Fibroblast of skin of abdomen (primary cell): ENCODE results near the gene HTT.
A peak's percentile ranks its signal among the peaks of the same experiment; 100 is the strongest.

Experiments
- DNase-seq: peaks from one replicate; pipeline ENCODE4 v3.0.0-alpha.2; 2013

Gene HTT

DNA sequence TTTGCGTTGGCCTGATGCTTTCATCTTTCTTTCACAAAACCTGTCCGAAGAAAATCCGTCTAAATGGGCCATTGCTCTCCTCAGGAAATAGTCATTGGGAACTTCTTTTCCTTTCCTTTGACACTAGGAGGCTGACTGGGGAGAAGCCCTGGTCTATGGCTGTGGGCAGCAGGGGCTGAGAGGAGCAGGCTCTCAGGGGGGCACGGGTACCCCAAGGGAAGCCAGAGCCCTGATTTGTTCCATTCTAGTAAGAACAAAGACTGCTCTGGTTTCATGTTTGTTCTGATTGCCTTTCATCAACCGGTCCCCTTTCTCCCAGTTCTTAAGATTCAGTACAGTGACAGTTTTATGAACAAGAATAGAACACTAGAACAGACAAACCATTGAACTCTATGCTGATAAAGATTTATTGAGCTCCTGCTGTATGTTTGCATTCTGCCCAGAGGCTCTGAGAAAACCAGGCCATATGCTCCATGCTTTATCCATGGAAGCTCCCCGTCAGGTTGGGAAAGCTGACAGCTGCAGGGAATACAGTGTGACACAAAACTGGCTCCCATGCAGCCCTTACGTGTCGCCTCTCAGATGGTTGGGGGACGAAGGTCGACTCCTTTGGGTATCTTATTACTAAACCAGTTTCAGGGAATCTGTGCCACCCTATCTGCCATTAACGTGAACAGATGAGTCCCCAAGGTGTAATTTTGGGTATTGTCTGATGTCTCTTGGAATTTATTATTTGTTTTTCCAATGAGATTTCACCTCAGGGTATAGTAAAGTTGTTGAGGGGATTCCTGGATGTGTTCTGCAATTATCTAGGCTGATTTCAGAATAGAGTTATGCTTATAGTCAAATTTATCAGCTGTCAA is 102.1 kb downstream of the HTT start:
- no peak for DNase-seq

DNA sequence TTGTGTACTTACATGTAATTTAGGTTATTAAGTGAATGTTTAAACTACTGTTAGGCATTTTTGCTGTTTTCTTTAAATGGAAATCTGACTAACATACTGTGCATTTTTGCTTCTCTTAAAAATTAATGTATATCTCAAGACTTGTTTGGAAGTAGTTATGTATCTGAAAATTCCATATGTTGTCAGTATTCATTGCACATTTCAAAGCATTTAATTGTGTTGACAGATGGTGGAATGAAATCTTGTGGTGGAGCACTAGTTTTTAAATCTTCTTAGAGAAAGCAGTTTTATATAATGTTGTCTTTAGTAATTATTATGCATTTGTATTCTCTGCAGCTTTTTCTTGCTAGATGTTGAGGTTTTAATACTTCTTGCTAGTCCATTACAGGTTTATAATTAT is 102.9 kb downstream of the HTT start:
- DNase-seq: no peak

DNA sequence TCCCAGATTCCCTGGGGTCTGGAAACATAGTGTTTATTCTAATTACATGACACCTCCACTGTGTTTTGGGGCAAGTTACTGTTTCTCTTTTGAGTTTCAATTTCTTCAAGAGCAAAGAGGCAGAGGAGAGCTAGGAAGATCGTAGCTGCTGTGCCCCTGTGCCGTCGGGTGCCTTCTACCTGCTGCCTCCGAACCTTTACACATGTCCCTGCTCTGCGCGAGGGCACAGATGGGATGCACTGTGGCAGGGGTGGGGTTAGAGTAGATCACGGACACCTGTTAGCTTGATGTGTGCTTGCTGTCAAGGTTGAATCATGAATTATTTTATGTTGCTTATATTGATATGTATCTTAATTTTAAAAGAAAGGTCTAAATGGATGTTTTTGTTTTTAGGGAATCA is 103.4 kb downstream of the HTT start:
- DNase-seq: no peak

DNA sequence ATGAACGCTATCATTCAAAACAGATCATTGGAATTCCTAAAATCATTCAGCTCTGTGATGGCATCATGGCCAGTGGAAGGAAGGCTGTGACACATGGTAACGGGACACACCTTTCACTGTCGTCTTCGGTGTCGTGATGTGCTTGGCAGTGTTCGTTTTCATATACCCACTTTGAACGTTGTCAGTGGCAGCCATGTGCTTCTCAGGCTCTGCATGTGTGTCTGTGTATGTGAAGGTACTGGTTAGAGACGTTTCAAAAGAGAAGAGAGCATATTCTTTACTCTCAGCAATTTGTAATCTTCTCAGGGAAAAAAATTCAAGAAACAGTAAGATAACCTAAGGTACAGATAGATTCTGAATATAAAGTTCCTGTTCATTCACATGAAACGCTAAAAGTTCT is 103.9 kb downstream of the HTT start:
- no peak for DNase-seq

DNA sequence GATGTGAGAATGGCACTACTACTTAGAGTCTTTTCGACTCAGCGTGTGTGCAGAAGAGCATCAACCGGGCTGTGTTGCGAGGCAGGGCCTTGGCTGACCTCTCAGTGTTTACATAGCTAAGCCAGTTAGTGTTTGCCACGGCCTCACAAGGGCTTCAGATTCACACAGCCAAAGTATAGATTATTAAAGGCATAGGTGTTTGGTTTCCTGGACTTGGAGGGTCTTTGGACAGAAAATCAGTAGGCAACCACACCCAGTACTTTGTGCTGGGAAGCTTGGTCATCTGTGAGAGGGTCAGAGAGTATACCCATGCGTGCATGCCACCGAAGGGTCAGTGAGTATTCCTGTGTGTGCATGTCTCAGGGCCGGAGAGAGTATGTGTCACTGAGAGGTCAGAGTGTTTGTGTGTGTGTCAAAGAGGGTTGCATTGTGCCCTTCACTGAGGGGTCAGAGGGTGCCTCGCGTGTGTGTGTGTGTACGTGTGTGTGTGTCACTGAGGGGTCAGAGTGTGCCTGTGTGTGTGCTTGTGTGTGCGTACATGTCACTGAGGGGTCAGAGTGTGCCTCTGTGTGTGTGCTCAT is 104.7 kb downstream of the HTT start:
- DNase-seq: no peak

DNA sequence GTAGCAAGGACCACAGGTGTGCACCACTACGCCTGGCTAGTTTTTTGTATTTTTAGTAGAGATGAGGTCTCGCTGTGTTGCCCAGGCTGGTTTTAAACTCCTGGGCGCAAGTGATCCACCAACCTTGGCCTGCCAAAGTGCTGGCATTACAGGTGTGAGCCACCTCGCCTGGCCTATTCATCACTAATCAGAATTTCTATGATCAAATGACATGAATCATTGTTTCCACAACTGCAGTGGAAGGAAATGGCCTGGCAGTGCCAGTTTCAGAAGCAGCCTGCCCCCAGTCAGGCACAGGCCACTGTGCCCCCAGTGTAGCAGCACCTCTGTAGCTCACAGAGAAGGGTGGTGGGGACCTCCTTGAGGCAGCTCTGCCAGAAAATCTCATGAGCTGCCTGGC is 108.5 kb downstream of the HTT start:
- no peak for DNase-seq

DNA sequence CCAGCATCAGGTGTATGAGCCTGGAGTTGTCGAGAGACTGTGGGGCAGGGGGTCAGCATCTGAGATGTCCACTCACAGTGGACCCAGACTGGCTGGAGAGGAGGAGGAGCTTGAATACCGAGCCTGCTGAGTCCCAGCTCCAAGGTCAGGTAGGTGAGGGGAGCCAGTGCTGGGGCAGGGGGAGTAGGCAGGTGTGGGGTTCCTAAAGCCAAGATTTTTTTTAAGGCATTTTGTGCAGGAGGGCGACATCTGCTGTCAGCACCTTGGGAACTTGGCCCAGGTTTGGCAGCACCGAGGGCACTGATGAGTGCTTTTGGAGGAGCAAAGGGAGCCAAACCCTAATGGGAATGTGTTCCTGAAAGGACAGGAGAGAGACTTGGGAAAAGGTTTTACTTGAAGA is 110.2 kb downstream of the HTT start:
- no peak for DNase-seq

DNA sequence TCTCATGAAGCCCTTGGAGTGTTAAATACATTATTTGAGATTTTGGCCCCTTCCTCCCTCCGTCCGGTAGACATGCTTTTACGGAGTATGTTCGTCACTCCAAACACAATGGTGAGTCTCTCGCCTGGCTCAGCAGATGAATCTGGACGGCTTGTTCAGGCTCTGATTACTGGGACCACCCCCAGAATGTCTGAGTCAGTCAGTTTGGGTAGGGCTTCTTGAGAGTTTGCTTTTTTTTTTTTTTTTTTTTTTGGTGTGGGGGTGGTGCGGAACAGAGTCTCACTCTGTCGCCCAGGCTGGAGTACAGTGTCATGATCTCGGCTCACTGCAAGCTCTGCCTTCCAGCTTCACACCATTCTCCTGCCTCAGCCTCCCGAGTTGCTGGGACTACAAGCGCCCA is 112.1 kb downstream of the HTT start:
- DNase-seq: no peak

DNA sequence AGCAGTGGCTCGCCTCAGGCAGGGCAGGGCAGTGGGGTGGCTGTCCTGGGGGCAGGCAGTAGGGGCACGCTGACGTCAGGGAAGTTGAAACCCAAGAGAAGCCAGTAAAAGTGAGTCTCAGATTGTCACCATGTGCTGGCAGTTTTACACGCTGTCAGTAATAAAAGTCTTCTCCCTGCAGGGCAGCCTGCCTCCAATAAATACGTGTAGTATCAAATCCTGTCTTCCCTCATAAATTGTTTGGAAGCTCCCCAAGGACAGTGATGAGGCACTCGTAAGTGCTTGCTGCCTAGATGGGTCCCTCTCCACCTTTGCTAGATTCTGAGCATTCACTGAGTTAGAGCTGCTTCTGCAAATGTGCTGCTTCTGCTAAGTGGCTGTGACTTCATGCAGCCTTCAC is 113.6 kb downstream of the HTT start:
- no peak for DNase-seq

DNA sequence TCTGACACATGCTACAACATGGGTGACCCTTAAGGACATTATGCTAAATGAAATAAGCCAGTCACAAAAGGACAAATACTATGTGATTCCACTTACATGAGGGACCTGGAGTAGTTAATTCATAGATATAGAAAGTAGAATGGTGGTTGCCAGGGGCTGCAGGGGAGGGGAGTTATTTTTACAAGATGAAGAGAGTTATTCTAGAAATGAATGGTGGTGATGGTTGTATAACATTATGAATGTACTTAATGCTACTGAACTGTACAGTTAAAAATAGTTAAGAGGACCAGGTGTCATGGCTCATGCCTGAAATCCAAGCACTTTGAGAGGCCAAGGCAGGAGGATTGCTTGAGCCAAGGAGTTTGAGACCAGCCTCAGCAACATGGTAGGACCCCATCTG is 115.0 kb downstream of the HTT start:
- DNase-seq: no peak

DNA sequence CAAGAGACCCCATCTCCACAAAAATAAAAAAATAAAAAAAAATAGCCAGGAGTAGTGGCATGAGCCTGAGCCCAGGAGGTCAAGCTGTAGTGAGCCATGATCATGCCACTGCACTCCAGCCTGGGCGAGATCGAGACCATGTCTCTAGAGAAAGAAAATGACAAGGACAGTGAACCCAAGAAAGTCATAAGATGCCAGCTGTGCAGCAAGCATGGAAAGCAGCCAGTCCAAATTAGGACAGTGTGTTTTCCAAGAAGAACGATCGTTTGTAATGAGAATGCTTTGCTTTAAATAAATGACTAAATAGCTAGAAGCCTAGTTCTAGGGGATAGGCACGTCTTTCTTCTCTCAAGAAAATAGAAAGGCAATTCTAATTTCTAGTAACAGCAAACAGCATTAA is 116.1 kb downstream of the HTT start:
- no peak for DNase-seq

DNA sequence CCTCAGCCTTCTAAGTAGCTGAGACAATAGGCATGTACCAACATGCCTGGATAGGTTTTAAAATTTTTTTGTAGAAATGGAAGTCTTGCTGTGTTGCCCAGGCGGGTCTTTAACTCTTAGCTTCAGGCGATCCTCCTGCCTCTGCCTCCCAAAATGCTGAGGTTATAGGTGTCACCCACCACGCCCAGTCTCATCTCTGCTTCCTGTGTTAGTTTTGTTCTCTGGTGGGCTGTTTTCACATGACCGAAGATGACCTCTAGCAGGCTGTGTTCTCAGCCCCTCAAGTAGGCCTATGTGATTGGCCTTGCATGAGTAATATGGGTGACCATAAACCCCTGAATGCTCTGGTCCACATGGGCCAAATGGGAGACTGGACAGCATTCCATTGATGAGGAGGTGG is 117.7 kb downstream of the HTT start:
- DNase-seq: no peak

DNA sequence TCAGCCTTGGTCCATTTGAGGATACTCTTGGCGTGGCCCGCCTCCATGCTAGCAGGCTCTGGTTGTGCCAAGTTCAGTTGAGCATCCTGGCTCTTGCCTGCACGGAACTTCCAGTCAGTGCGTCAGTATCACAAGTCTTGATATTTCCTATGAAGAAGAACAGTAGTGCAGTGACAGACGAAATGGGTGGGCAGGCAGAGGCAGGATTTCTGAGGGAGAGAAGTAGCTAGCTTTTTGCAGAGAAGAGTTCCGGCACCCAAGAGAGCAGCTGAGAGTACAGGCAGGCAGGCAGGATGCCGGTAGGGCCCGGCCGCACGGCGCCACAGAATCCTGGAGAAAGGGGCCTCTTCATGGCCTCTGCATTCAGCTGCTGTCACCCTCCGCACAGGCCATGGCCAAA is 118.3 kb downstream of the HTT start:
- no peak for DNase-seq

DNA sequence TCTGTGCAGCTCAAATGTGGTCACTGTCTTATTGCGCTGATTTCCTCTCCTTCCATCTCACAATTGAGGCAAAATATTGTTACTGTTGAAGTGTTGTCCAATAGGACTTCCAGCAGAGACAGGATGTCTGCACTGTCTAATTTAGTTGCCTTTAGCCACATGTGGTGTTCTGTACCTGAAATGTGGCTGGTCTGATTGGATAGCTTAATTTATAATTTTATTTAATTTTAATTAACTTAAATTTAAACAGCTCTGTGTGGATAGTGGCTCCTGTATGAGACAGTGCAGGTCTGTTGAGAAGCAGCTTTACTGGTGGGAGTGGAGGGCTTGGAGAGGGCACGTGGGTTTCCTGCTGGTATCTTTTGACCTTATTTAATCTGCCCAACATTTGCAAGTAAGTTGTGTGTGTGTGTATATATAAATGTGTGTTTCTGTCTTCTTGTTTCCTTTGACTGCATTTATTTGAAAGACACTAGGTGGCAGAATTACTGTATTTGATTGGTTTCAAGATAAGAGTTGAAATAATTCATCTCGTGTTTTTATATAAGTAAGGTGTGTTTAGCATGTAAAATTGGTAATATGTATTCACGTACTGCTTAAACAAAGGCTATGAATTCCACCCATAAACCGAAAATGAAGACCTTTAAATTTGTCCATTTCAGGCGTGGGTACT is 119.2 kb downstream of the HTT start:
- DNase-seq: no peak

DNA sequence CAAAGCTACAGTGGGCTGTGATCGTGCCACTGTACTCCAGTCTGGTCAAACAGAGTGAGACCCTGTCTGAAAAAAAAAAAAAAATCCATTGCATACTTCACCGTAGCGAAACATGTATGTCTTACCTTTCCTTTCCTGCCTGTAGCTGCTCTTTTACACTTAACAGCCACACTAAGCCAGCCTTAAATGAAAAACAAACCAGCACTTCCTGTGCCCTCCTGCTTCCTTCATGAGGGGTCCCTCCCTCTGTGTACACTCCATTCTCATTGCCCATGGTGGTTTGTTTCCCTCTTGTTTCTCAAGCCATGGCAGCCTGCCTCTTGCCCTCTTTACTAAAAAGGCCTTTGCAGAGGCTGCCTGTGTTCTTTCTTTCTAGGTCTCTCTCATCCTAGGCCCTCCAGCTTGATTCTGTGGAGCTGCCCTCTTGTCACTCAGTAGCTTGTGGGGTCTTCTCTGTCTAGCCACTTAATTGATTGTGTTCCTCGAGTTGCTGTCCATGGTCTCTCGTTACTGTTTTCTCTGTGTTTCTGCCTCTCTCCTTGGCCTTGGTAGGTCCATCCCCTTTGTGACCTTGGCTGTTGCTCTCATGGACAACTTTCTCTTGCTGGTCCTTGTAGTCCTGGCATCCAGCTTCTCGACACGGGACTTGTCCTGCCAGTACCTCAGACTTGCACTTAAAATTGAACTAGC is 122.3 kb downstream of the HTT start:
- no peak for DNase-seq

DNA sequence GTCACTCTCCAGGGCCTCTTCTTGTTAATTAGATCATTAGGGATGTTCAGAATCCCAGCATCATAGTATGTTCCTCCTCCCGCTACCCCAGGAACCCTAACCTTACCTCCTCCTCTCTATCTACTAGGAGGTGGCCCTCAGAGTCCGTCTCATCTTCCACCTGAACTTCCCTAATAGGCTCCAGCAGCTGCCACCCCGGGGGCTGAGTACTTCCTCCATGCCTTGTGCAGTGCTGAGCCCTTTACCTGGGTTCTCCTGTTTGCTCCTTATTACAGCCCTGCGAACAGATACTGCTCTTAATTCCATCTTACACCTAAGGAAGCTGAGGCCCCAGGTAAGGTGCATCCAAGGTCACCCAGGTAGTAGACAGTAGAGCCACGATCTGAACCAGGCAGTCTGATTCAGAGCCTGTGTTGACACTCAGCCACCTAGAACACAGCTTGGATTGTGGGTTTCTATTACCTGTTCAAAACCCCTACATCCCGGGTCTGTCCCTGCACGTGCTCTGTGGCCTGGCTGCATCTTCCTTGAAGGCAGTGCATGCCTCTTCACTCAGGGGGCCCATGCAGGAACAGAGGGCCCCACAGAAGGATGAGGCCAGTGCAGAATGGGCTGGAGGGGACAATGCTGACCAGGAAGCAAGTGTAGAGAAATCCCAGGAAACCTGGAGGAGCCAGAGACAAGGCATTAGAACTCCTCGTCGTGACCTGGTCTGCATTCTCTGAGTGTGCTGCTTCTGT is 123.1 kb downstream of the HTT start:
- no peak for DNase-seq

DNA sequence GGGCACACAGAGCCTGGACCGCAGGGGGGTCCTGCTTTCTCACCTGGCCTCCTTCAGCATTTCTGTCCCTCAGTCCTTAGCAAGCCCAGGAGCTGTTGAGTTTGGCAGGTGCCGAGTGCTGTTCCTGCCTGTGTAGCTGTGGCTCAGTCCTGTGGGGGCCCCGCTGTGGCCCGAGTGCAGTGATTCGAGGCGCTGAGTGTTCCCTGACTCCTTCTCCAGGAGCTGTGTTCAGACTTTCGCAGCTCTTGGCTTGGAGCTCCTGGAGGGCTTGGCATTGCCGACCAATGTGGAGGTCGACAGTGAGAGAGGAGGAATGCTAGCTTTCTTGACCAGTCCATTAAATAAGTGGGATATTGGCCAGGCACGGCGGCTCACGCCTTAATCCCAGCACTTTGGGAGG is 124.4 kb downstream of the HTT start:
- no peak for DNase-seq

DNA sequence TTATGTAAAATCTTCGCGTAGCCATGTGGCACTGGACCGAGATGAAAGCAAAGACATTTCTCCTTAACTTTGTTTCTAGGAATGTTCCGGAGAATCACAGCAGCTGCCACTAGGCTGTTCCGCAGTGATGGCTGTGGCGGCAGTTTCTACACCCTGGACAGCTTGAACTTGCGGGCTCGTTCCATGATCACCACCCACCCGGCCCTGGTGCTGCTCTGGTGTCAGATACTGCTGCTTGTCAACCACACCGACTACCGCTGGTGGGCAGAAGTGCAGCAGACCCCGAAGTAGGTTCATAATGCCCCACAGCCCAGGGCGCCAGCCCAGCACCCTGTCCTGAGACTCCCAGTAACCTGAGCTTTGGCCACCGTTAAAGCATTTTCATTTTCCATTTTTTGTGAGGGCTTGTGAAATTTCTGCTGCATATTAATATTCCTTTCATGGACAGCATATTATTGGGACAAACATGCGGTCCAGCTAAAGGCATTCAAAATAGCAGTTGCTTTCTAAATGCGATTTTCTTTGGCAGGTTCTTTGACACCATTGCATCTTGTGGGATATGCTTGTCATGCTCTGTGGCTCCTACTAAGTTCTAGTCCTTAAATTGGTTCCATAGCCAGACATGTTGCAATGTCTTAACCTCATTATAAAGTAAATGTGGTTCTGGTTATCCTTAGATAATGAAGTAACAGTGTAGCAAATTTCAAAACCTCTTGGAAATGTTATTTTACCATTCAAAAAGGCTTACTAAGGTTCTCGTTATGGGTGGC is 125.4 kb downstream of the HTT start:
- DNase-seq: peak; percentile 61

DNA sequence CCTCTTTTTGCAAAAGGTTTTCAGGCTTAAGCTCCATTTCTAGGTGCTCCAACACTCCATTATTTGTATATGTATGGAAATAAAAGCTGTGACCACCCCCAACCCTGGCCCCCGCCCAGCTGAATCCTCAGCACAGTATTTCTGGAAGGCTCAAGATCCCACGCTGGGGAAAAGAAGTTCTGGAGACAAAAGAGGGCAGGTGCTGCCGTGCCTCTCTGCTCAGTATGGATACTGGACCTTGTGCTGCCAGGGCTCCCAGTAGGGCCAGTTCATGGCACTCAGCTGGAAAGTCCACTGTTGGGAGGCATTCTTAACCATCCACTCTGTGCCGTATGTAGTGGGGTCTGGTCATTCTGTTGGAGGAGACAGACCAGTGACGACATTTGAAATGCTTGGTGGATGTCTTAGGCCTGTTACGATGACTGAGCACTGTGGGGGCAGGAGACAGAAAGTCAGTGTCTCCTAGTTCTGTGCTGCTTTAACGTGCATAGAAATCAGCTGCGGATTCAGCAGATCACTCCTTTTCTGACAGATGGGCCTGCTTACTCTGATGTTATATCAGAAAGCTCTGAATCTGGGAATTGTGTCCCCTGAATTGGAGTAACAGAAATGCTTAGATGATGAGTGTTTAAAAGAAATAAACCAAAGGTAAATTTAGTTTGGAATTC is 126.1 kb downstream of the HTT start:
- DNase-seq: no peak

DNA sequence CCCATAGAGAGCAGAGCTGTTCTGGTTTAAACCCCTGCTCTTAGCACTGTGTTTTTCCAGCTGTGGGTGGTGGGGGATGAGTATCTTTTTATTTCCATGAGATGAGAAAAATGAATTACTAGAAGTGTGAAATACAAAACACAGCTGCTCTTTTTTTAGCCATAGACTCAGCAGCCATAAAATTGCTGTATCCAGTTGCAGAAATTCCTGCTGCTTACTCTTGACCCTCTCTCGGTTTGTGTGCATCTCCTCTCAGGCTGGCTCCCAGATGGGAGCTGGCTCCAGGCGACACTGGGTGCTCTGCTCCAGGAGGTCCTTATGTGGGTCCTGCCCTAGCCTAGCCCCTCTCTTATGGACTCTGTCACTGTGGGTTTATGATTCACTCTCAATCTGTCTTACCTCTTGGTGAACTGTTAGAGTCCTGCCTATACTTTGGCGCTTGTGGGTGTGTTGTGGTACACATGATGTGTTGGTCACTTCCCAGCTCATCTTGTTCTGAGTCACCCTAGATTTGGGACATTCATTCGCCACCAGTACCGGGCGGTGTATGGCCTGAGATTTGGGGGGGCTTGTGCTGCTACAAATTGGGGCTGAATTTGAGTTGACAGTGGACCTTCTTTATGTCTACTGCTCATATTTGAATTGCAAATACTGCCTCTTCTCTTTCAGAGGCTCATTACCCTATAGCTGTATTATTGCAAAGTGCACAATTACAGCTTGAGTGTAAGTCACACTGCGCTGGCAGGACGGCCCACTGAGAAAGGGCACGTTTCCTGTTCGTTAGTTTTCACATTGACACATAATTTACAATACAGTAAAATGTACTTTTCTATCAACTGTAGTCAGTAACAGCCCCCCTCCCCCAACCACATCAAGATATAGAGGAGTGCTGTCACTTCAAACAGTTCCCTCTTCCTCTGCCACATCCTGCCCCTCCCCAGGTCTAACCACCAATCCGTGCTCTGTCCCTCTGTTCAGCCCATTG is 127.5 kb downstream of the HTT start:
- peak; percentile 24 for DNase-seq
